T1000 (cell line): Measurements from ENCODE around the gene GRID2.

Experiments
- DNase-seq: peaks from one replicate; lab custom pipeline; 2025; ENCODE audit warnings: mixed read lengths; lab: John Stamatoyannopoulos, UW

GRID2 gene

DNA sequence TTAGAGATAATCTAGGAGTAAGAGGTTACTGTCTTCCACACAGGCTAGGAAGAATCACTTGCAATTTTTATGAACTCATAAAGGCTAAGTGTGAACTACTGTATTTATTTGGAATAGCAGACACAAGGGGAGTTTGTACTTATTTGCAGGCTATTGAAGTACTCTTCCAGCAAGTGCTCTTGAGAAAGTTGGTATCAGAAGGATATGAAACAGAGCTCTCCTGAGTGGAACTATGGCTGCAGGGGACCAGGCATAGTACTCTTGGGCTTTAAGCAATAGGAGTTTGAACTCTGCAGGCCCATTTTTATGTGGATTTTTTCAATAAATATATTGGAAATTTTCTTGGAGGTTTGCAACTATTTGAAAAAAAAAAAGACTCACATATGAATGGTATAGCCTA lies 768.5 kb downstream of the GRID2 start:
- no peak for DNase-seq

GRCh38 chr4:93080316-93080715 lies 776.5 kb downstream of the GRID2 start:
- no peak for DNase-seq

DNA sequence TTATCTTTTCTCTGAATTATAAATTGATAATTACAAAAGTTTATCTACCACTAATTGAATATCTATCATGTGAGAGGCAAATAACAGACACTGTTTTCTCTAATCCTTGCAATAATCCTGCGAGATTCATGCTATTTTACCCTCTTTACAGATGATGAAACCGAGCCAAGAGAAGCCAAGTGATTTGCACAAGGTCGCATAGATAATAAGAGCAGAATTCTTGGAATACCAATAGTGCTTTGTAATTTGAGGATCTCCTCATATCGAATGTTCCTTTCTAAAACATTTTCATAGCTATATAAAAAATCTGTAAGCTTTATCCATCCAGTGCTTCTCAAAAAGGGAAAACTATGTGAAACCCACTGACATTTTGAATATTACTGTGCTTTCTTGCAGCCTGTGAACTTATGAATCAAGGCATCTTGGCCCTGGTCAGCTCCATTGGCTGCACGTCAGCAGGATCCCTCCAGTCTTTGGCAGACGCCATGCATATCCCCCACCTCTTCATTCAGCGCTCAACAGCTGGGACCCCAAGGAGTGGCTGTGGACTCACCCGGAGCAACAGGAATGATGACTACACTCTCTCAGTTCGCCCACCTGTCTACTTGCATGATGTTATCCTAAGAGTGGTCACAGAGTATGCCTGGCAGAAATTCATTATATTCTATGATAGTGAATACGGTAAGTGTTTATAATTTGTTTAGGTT lies 781.0 kb downstream of the GRID2 start:
- DNase-seq: no peak

DNA sequence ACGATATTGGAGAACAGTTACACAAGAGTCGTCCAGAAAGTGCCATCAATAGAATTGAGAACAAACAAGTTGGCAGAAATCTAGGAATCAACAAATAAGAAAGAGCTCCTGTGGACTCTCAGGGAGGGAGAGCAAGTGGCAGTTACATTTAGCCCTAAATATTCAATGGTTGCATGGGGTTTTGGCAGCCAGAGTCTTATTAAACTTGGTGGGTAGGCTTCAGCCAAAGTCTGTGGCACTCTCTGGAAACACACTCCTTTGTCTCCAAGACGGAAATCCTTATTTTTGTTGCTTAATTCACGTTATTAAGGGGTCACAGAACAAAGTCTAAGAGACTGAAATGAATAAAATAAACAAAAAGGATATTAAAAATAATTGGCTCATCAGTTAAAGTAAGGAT lies 782.6 kb downstream of the GRID2 start:
- no peak for DNase-seq

DNA sequence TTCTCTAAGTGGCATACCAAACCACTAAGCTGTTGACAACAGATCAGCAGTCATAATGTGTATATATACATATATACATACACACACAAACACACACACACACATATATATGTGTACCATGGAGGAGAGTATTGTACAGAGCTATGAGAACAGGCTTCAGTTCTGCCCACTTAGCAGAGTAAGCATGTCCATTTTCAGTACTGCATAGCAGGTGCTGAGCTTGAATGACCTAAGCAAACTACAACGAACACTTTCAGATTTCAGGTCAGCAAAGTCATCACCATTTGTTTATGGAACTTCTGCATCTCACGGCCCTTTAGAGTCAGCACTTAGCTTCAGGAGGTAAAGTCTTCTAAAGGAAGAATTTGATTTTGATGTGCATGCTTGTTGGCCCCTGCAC lies 789.0 kb downstream of the GRID2 start:
- DNase-seq: no peak

GRCh38 chr4:93103042-93103441 lies 799.3 kb downstream of the GRID2 start:
- DNase-seq: no peak

GRCh38 chr4:93116624-93117023 lies 812.9 kb downstream of the GRID2 start:
- DNase-seq: no peak

- DNase-seq: no peak
These were observed 823.7 kb downstream of the GRID2 start for GRCh38 chr4:93127489-93127888.

GRCh38 chr4:93132631-93133030 lies 828.9 kb downstream of the GRID2 start:
- DNase-seq: no peak

GRCh38 chr4:93139118-93139517 lies 835.4 kb downstream of the GRID2 start:
- no peak for DNase-seq

DNA sequence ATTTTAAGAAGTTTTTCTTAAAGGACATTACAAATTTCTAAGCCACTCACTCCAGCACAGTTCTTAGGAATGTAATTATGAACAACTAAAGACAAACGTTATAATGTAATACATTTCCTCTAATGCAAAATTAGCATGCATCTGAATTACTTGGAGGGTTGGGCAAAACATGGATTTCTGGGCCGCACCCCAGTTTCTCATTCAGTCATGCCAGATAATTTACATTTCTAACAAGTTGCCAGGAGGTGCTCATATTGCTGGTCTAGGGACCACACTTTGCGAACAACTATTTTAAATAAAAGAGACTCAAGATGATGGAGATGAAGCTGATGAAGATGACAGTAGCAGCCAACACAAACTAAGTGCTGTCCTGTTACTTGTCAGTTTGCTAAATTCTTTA lies 840.1 kb downstream of the GRID2 start:
- no peak for DNase-seq

- DNase-seq: no peak
These were observed 840.9 kb downstream of the GRID2 start for GRCh38 chr4:93144644-93145043.

GRCh38 chr4:93147524-93148212 lies 843.9 kb downstream of the GRID2 start:
- no peak for DNase-seq

- no peak for DNase-seq
These were observed 848.7 kb downstream of the GRID2 start for GRCh38 chr4:93152491-93152890.

GRCh38 chr4:93157986-93158385 lies 854.2 kb downstream of the GRID2 start:
- no peak for DNase-seq

GRCh38 chr4:93168053-93168452 lies 864.3 kb downstream of the GRID2 start:
- DNase-seq: no peak

DNA sequence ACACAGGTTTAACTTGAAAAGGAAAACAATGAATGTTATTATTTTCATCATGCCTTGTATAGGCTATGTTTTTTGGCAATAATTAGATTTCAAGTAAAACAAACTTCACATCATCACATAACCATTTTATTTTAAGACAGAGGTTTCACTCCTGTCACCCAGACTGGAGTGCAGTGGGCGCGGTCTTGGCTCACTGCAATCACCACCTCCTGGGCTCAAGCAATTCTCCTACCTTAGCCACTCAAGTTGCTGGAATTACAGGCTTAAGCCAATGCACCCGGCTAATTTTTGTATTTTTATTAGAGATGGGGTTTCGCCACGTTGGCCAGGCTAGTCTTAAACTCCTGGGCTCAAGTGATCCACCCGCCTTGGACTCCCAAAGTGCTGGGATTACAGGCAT lies 866.2 kb downstream of the GRID2 start:
- no peak for DNase-seq

DNA sequence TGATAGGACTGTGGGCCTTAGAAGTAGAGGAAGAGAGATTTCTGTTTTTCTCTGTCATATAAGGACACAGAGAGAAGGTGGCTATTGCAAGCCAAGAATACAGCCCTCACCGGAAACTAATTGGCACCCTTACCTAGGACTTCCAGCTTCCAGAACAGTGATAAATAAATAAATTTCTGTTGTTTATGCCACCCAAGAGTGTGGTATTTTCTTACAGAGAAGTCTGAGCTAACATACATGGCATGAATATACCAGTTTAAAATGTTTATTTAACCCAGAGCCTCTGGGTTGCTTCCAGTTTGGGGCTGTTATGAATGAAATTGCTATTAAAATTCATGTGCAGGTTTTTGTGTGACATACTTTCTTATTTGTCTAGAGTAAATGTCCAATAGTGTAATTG lies 870.8 kb downstream of the GRID2 start:
- no peak for DNase-seq

- DNase-seq: no peak
These were observed 874.5 kb downstream of the GRID2 start for GRCh38 chr4:93178279-93178678.

- DNase-seq: no peak
These were observed 875.3 kb downstream of the GRID2 start for GRCh38 chr4:93179044-93179443.

DNA sequence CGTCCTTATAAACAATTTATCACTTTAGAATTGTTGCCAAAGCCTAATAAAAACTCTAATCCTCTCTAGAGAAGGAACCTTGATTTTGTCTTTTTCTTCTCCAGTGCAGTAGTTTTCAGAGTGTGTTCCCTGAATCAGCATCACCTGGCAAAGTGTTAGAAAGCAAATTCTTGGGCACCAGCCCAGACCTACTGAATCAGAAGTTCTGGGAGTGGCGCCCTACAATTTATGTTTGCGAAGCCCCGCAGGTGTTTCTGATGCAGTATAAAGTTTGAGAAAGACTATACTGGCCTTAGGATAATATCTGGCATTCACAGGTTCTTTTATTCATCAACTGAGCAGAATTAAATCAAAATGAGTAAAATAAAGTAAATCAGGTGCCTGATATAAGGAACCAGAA lies 879.0 kb downstream of the GRID2 start:
- no peak for DNase-seq

DNA sequence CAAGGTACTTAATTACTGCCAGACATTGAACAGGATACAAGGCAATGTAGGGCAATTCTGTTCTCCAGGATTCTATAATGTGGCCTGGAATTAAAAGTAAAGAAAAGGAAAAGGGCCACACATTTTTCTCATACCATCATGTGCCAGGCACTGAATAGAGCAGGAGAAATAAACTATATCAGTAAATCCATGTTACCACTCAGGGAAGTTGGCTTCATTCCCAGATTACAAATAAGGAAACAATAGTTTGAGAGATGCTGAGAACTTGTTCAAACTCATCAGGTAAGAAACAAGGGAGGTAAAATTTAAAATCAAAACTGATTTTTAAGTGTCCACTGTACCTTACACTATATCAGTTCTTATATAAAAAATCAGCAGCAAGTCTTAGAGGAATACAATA lies 879.8 kb downstream of the GRID2 start:
- DNase-seq: no peak

- no peak for DNase-seq
These were observed 880.3 kb downstream of the GRID2 start for GRCh38 chr4:93184053-93184452.

- DNase-seq: no peak
These were observed 883.1 kb downstream of the GRID2 start for GRCh38 chr4:93186846-93187245.
